HG03558 (cell line): ENCODE data around the gene CABP2.
"Not testable (repeated sequence)": the region's sequence is repeated elsewhere in the genome, so short reads cannot be mapped to it uniquely, and the experiment has no call there.

Source experiments
- ATAC-seq: cut with Tn5 transposase; IDR thresholded peaks from one replicate; pipeline ENCODE4 v1.9.1; 2021; ENCODE audit warnings: moderate number of reproducible peaks; ENCODE audit not compliant: unreplicated experiment; ENCODE audit errors: extremely low read depth

Gene CABP2

DNA sequence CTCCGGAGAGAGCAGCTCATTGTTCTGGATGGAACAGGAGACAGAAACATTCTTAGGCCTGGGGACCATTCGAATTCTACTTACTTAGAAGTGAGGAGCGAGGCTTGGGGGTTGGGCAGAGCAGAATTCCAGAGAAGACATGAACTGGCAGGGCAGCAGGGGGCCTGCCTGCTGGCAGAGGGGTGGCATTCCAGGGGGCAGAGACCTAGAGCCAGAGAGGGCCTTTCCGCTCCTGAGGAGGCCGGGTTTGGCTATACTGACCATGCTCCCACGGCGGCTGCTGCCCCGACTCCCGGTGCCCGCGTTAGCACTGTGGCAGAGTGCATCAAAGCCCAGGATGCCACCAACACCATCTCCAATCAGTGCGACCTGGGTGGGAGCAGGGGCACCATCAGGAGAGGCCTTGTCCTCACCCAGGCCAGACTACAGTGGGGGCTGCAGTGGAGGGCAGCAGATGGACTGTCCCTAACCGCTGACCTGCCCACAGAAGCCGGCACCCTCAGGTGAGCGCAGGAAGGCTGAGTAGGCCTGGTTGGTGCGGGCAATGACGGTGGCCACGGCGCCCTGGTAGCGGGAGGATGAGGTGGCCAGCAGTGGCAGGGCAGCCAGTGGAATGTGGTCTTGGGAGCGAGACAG lies 25.5 kb downstream of the CABP2 start:
- no peak for ATAC-seq

GRCh38 chr11:67496113-67496512 lies 27.1 kb downstream of the CABP2 start:
- no peak for ATAC-seq

- no peak for ATAC-seq
Measured at GRCh38 chr11:67495234-67496005, 27.8 kb downstream of the CABP2 start.

DNA sequence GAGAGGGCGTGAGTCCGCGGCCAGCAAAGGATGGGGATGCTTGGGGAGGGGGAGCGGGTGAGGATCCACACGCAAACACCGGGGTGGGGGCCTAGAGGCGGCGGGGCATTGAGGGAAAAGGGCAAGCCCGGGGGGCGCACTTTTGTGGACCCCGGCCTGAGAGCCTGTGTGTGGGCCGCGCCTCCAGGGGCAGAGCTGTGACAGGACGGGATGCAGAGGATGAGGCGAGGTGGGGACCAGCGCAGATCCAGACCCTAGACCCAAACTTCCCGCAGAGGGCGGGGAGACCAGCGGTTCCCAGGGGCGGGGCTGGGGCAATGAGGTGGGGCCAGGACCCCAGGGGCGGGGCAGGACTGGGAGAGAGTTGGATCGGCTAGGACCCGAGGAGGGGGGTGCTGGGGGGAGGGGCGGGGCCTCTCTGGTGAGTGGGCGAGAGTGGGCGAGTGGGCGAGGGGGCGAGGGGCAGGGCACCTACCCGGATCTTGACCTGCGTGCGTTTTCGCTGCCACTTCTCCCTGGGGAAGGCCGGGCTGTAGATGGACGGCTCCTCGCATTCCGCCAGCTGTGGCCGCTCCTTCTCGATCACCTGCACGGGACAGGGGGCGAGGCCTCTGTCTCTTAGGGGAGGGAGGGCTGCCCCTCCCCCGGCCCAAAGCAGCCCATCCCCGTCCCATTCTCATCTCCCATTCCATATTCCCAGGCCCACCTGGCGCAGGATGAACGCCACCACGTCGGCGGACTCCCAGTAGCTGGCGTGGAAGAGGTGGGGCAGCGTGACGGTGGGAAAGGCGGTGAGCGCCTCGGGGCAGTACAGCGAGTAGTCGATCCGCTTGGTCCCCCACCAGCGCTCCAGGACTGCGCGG lies 28.6 kb downstream of the CABP2 start:
- no peak for ATAC-seq

- no peak for ATAC-seq
Measured at GRCh38 chr11:67493548-67494370, 29.5 kb downstream of the CABP2 start.

- ATAC-seq, result no peak
Measured at GRCh38 chr11:67492801-67493547, 30.3 kb downstream of the CABP2 start.

DNA sequence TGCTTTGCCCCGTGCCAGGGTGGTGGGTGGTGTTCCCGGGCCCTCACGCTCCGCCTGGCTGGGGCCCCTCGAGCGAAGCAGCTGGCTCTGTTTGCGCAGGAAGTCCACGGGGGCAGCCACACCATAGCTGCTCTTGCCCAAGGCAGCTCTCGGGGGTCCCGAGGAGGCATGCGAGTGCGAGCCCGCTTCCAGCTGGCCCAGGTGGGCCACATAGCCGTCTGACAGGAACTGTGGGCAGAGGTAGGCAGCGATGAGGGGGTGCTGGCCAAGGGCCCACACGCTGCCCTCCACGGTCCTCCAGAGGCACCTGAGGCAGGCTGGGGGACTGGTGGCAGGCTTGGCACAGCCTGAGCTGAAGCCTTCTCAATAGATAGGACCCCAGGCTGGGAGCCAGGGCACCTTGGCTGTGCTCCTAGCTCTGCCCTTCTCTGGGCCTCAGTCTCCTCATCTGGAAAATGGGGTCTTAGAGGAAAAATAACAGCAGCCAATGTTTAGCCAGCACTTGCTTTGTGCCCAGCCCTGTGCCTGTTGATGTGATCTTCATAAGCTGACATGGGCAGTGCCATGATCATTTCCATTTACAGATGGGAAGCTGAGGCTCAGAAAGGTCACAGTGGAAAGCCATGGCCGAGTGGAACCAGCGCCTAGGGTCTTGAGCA lies 31.0 kb downstream of the CABP2 start:
- no peak for ATAC-seq

- no peak for ATAC-seq
Measured at GRCh38 chr11:67491276-67492068, 31.8 kb downstream of the CABP2 start.

DNA sequence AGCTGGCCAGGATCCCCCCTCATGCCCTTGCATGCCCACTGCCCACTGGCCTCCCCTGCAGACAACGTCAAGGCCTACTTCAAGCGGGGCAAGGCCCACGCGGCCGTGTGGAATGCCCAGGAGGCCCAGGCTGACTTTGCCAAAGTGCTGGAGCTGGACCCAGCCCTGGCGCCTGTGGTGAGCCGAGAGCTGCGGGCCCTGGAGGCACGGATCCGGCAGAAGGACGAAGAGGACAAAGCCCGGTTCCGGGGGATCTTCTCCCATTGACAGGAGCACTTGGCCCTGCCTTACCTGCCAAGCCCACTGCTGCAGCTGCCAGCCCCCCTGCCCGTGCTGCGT lies 32.5 kb downstream of the CABP2 start:
- no peak for ATAC-seq

DNA sequence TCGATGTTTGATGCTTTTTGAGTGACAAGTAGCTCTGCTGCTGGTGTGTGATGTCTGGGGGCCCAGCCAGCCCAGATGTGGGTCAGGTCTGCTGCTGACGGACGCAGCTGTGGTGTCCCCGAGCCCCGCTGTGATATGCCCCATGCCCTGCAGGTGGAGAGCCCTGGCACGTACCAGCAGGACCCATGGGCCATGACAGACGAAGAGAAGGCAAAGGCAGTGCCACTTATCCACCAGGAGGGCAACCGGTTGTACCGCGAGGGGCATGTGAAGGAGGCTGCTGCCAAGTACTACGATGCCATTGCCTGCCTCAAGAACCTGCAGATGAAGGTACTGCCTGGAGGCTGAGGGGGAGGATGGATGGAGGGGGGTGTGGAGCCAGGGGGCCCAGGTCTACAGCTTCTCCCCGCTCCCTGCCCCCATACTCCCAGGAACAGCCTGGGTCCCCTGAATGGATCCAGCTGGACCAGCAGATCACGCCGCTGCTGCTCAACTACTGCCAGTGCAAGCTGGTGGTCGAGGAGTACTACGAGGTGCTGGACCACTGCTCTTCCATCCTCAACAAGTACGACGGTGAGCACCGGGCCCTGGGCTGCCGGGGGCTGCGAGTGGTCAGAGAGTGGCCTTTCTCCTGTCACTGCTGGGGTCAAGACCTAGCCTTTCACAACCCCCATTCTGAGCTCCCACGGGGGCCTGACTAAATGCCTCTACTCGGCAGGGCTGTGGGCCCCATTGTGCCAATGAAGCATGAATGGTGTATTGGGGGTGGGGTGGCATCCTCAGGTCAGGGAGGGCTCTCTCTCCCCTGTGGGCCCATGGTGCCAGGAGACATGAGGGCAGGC lies 33.1 kb downstream of the CABP2 start:
- ATAC-seq, result no peak

GRCh38 chr11:67489203-67489884 lies 33.9 kb downstream of the CABP2 start:
- no peak for ATAC-seq

GRCh38 chr11:67486481-67487195 lies 36.6 kb downstream of the CABP2 start:
- ATAC-seq, result no peak

- ATAC-seq, result not testable (repeated sequence)
Measured at GRCh38 chr11:67485873-67486361, 37.3 kb downstream of the CABP2 start.

DNA sequence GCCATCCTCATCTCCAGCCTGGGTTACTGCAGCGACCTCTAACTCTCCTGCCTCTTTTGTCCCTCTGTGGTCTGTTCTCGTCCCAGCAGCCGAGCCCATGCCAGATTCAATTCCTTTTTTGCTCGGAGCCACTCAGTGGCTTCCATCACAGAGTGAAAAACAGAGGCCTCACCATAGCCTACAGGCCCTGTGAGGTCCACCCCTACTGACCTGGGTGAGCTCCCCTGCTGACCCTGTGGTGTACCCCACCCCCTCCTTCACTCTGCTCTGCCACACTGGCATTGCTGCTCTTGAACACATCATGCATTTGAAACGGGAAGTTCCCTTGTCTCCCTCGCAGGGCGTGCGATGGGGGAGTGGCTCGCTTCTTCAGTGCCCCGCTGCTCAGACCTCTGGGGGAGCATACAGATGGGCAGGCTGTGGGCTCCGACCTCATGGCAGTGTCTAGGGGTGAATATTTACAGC lies 38.4 kb downstream of the CABP2 start:
- no peak for ATAC-seq

GRCh38 chr11:67483831-67484665 lies 39.2 kb downstream of the CABP2 start:
- no peak for ATAC-seq
